Lower lobe of right lung (tissue), 2 donors: ENCODE data around the gene MAST3. TPM values are rescaled to one million over a fixed set of nuclear protein-coding genes. Genes with fewer than 3 reads are reported as not detected.
A peak's percentile ranks its signal among the peaks of the same experiment; 100 is the strongest.

Experiments
- ATAC-seq, 2 donors: fragments of 200-7000 bp; cut with Tn5 transposase; one replicate each; pipeline ENCODE4 v1.9.1; 2020 to 2022; ENCODE audit warnings: mild to moderate bottlenecking in 2 of 2, moderate library complexity in 2 of 2
- DNase-seq: peaks from one replicate; pipeline ENCODE4 v3.0.0-alpha.2; 2020
- H3K27ac ChIP-seq: fragments of 200-600 bp; one replicate; pipeline ENCODE4 v1.8.0; 2022
- H3K27me3 ChIP-seq: fragments of 200-600 bp; one replicate; pipeline ENCODE4 v1.8.0; 2022; ENCODE audit warnings: low read depth
- H3K36me3 ChIP-seq: fragments of 200-600 bp; one replicate; pipeline ENCODE4 v1.8.0; 2022; ENCODE audit warnings: mild to moderate bottlenecking
- H3K4me1 ChIP-seq: fragments of 200-600 bp; one replicate; pipeline ENCODE4 v1.8.0; 2022
- H3K4me3 ChIP-seq: fragments of 200-600 bp; one replicate; pipeline ENCODE4 v1.8.0; 2022; ENCODE audit warnings: mild to moderate bottlenecking
- H3K9me3 ChIP-seq: fragments of 200-600 bp; one replicate; pipeline ENCODE4 v1.8.0; 2022
- intact Hi-C: fragments of 100-400 bp; cut with DNase I; formaldehyde crosslinking; loops from one replicate; pipeline ENCODE4 v1.11.0; 2022
- total RNA-seq: library from RNA; stranded (reverse); fragmentation: NEBNext Ultra II Directional; extraction: Animal tissue kit (Norgen Biotek cat#: 25700); gene quantifications from one replicate; pipeline ENCODE4 v1.2.1, GENCODE V29; 2021
- TF ChIP-seq, protein P1 (sequence below): fragments of 200-600 bp; IDR thresholded peaks from one replicate; pipeline ENCODE4 v1.8.0; 2022; ENCODE audit warnings: antibody characterized with exemption, mild to moderate bottlenecking
- donor health status: DM: no; HTN: yes; CAD: no; lungs with severe emphysema.

Gene MAST3
- total RNA-seq, 1 donor from 2014 or later: 29.2 TPM

DNA sequence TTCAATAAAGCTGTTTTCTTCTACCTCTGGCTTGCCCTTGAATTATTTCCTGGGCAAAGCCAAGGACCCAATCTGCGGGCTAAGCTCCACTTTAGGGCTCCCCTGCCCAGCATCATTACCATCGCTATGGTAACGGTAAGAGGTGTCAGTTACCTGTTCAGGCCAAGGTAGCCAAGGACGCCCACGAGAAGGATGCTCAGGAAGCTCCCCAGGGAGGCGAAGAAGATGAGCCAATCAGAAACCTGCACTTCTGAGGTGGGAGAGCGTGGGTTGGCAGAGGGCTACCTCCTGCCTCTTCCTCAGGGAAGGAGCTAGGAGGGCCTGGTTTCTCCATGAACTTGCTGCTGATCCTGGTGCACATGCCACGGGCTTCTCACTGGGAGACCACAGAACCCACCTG is 35.5 kb upstream of the MAST3 start:
- no peak for DNase-seq
- TF ChIP-seq, protein P1, sequence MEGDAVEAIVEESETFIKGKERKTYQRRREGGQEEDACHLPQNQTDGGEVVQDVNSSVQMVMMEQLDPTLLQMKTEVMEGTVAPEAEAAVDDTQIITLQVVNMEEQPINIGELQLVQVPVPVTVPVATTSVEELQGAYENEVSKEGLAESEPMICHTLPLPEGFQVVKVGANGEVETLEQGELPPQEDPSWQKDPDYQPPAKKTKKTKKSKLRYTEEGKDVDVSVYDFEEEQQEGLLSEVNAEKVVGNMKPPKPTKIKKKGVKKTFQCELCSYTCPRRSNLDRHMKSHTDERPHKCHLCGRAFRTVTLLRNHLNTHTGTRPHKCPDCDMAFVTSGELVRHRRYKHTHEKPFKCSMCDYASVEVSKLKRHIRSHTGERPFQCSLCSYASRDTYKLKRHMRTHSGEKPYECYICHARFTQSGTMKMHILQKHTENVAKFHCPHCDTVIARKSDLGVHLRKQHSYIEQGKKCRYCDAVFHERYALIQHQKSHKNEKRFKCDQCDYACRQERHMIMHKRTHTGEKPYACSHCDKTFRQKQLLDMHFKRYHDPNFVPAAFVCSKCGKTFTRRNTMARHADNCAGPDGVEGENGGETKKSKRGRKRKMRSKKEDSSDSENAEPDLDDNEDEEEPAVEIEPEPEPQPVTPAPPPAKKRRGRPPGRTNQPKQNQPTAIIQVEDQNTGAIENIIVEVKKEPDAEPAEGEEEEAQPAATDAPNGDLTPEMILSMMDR: no peak
- Histone ChIP-seq H3K27me3 (no peaks in the 10 kb centered on the region), H3K9me3 (no peaks in the 10 kb centered on the region), H3K27ac (no peak overlapping the region), H3K36me3 (no peaks in the 10 kb centered on the region), H3K4me1 (peaks cover 12% of the 10 kb centered on the region), H3K4me3 (no peak overlapping the region)
- intact Hi-C loops: no loop called here
- ATAC-seq: no peak

DNA sequence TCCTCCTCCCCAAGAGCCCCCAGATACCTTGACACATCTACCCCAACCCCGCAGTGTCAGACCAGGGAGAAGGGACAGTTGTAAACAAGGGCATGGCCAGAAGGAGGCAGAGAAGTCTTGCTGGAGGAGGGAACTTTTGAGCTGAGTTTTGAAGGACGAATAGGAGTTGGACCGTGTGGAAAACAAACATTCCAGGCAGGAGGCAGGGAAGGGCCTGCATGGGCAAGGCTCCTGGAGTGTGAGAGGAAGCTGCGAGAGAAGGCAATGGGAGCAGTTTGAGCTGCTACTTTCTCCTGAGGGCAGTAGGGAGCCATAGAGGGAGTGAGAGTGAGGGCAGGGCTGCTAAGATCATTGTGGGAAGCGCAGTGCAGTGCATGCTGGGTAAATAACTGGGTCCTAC is 34.1 kb upstream of the MAST3 start:
- Histone ChIP-seq H3K27ac (no peak overlapping the region), H3K4me1 (peaks cover 3% of the 10 kb centered on the region), H3K36me3 (no peaks in the 10 kb centered on the region), H3K27me3 (no peaks in the 10 kb centered on the region), H3K4me3 (no peak overlapping the region), H3K9me3 (no peaks in the 10 kb centered on the region)
- no peak for DNase-seq
- intact Hi-C loops: no loop called here
- ATAC-seq: no peak
- TF ChIP-seq, protein P1: no peak

DNA sequence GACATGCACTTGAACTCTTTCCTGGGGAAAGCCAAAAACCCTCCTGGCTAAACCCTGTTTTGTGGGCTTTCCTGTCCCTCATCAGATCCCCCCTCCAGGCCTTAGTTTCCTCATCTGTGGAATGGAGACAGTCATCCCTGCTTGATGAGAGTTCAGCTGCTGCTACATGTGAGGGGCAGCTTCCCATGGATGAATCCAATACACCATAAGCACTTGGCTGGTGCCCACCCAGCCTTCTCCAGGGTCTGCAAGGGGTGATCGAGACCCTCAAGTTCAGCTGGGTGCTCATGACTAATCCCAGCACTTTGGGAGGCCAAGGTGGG is 32.4 kb upstream of the MAST3 start:
- intact Hi-C loops: no loop called here
- Histone ChIP-seq H3K4me1 (no peaks in the 10 kb centered on the region), H3K27ac (no peak overlapping the region), H3K9me3 (no peaks in the 10 kb centered on the region), H3K27me3 (no peaks in the 10 kb centered on the region), H3K36me3 (no peaks in the 10 kb centered on the region), H3K4me3 (no peak overlapping the region)
- ATAC-seq: no peak
- TF ChIP-seq, protein P1: no peak
- DNase-seq: no peak

DNA sequence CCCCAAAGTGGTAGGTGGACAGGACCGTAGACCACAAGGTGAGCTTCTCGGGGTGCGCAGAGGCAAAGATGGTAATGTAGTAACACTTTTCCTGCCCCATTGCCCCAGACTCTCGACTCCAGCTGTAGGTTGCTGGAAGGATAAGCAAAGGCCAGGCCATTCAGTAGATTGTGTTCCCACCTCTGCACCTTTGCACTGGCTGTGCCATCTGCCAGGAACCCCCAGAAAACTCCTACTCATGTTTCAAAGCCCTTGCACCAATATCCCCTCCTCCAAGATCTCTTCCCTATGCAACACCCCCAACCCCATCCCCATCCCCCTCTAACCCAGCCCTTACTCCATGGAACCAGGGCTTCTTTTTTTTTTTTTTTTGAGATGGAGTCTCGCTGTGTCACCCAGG is 29.2 kb upstream of the MAST3 start:
- intact Hi-C loops: no loop called here
- Histone ChIP-seq H3K36me3 (no peaks in the 10 kb centered on the region), H3K9me3 (no peaks in the 10 kb centered on the region), H3K27ac (no peak overlapping the region), H3K4me3 (no peak overlapping the region), H3K27me3 (no peaks in the 10 kb centered on the region), H3K4me1 (no peaks in the 10 kb centered on the region)
- ATAC-seq (no peak), DNase-seq (no peak)
- TF ChIP-seq, protein P1: no peak

DNA sequence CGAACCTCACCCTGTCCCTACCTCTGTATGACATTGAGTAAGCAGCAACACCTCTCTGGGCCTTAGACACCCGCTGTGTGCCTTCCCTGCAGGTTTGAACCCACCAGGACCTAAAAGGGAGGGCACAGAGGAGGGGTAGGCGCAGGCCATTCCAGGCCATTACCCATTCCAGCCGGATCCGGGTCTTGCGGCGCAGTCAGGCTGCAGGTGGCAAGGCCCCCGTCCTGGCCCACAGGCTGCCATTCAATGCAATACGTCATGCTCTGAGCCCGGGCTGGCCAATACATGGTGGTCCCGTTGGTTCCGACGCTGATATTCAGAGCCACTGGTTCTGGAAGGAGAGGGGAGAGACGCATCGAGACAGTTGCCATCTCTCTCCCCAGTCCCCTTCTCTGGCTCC is 28.2 kb upstream of the MAST3 start:
- Histone ChIP-seq H3K4me1 (no peaks in the 10 kb centered on the region), H3K9me3 (no peaks in the 10 kb centered on the region), H3K4me3 (no peak overlapping the region), H3K27ac (no peak overlapping the region), H3K36me3 (no peaks in the 10 kb centered on the region), H3K27me3 (no peaks in the 10 kb centered on the region)
- no peak for DNase-seq
- intact Hi-C loops: no loop called here
- TF ChIP-seq, protein P1: no peak
- no peak for ATAC-seq

DNA sequence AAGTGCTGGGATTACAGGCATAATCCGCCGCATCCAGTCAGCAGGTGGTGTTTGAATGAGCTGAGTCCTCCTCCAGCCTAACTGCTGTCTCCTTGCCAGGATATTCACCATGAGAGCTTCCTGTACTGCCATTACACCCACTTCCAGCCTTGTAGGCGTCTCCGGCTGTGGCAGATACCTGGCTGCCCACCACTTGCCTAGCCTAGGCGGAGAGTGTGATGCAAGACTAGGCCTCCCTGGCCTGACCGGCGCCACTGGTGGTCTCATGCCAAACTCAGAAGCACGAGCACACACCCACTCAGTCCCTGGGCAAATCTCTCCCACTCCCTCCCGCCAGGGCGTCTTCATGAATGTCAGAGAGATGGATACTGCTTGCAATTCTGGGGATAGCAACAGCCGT is 27.4 kb upstream of the MAST3 start:
- no peaks in the 10 kb centered on the region for H3K27me3 ChIP-seq
- H3K9me3 ChIP-seq: no peaks in the 10 kb centered on the region
- TF ChIP-seq, protein P1: no peak
- H3K36me3 ChIP-seq: no peaks in the 10 kb centered on the region
- H3K4me3 ChIP-seq: no peak overlapping the region
- H3K27ac ChIP-seq: no peak overlapping the region
- intact Hi-C loops: no loop called here
- ATAC-seq (peak; percentile 57 to 71), DNase-seq (no peak)
- no peaks in the 10 kb centered on the region for H3K4me1 ChIP-seq
